ENCODE results near the gene PNCK. TPM values are rescaled to one million over a fixed set of nuclear protein-coding genes. Genes with fewer than 3 reads are reported as not detected.
A peak's percentile ranks its signal among the peaks of the same experiment; 100 is the strongest.

PNCK gene
- total RNA-seq, 1 experiment from 2014 or later: 26.8 TPM

GRCh38 chrX:153674219-153674851, 722 bp upstream of the PNCK start:
- H3K79me2 ChIP-seq (ENCODE audit: insufficient read depth, low read length): no peaks in the 10 kb centered on the region
- DNase-seq: no peak

More at GRCh38 chrX:153674219-153674851, 722 bp upstream of the PNCK start:
- no CpG with 5 or more reads among the region's 27 CpGs for WGBS (ENCODE audit: extremely low coverage, insufficient read length, low lambda C conversion rate)
- H3K23me2 ChIP-seq (ENCODE audit: insufficient read length, low read depth, low read length, poor library complexity, severe bottlenecking): no peaks in the 10 kb centered on the region
- no peaks in the 10 kb centered on the region for H4K20me1 ChIP-seq (ENCODE audit: control insufficient read depth, insufficient read depth, insufficient read length)
- H2BK20ac ChIP-seq (ENCODE audit: low read depth, low read length, poor library complexity, severe bottlenecking): no peak overlapping the region
- no peak overlapping the region for H2AK5ac ChIP-seq (ENCODE audit: insufficient read length, low read length)
- no peak overlapping the region for H4K8ac ChIP-seq (replicated peaks; ENCODE audit: insufficient read length, low read depth, low read length)
- H2BK5ac ChIP-seq (ENCODE audit: insufficient read length, low read length): no peak overlapping the region
- H3K18ac ChIP-seq (ENCODE audit: insufficient read length, low read depth, low read length): no peak overlapping the region
- H2BK120ac ChIP-seq (ENCODE audit: low read depth, low read length, poor library complexity, severe bottlenecking): no peak overlapping the region
- H3K9me3 ChIP-seq (ENCODE audit: control insufficient read depth, low read depth, low read length): peaks cover 7% of the 10 kb centered on the region
- H3K4me1 Mint-ChIP-seq: peaks cover 10 to 23% of the 10 kb centered on the region in 2 experiments
- no peak overlapping the region for H4K5ac ChIP-seq (ENCODE audit: insufficient read length, low read depth, low read length)
- H3K9me3 Mint-ChIP-seq: peaks cover 59 to 70% of the 10 kb centered on the region in 2 experiments
- H3K27me3 Mint-ChIP-seq (ENCODE audit: low read depth): peaks cover 14% of the 10 kb centered on the region
- H3K4me1 ChIP-seq (ENCODE audit: insufficient read depth, low read length): no peaks in the 10 kb centered on the region
- no peak for TF ChIP-seq CTCF (conservative IDR thresholded peaks at IDR 0.05)
- H3K4ac ChIP-seq (ENCODE audit: low read depth, low read length): no peak overlapping the region
- H3K36me3 Mint-ChIP-seq (ENCODE audit: insufficient read depth in 1 of 3, low read depth in 3 of 3): peaks cover 6 to 10% (median 6%) of the 10 kb centered on the region in 3 experiments; a peak in 5 of 7 replicates
- H3K27ac ChIP-seq (ENCODE audit: insufficient read length, low read depth, low read length): no peak overlapping the region
- H4K91ac ChIP-seq (ENCODE audit: insufficient read length, low read depth, low read length): no peak overlapping the region
- H3K9ac ChIP-seq (ENCODE audit: extremely low read depth, insufficient read length, low read length): no peak overlapping the region
- no peak overlapping the region for H3K23ac ChIP-seq (ENCODE audit: insufficient read length, low read depth, low read length)
- no peaks in the 10 kb centered on the region for H3K79me1 ChIP-seq (ENCODE audit: insufficient read depth, low read depth, low read length, poor library complexity, severe bottlenecking)
- H3K27me3 ChIP-seq (ENCODE audit: insufficient read depth, low read length): no peaks in the 10 kb centered on the region; the same call in 1 of the 2 replicates
- H2BK15ac ChIP-seq (ENCODE audit: low read depth, low read length): no peak overlapping the region
- peak overlapping the region in 1 of 3 experiments; percentile 33; a peak in 2 of 7 replicates for H3K27ac Mint-ChIP-seq
- no peak overlapping the region for H3T11ph ChIP-seq (ENCODE audit: low read length)
- H3K14ac ChIP-seq (ENCODE audit: insufficient read depth, low read length): no peak overlapping the region
- no peak overlapping the region for H2BK12ac ChIP-seq (ENCODE audit: insufficient read length, low read depth, low read length)
- no peak overlapping the region for H2AFZ ChIP-seq (ENCODE audit: low read length)
- peak overlapping the region; percentile 36 to 70 for H3K4me3 Mint-ChIP-seq
- no peak overlapping the region for H3K4me2 ChIP-seq (ENCODE audit: insufficient read depth, insufficient read length, low read length)
- no peak overlapping the region for H3K56ac ChIP-seq (ENCODE audit: insufficient read length, low read depth, low read length)
